ENCODE data around the gene CNTNAP2.

CNTNAP2 gene

DNA sequence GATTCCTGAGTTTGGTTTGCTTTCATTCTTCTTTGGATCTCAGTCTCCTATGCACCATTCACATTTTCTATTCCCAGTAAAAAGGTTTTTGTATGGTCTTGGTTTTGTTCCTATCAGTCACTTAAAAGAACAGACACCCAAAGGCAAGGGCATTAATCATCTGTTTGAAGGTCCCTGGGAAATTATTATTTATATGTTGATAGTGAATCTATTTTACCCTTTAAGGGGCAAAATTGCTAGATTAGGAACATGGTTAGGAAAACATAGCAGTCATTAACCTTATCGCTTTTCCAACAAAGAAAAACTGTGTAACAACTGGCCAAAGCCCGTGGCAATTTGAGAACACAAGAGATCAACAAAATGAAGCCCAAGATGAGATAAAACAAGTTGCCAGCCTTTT lies 1327.3 kb downstream of the CNTNAP2 start:
- WGBS (ENCODE audit: insufficient coverage), result 100% methylated on average over 1 of the region's 2 CpGs
- H3K36me3 ChIP-seq (ENCODE audit: control insufficient read depth in 4 of 4, insufficient read depth in 4 of 4, low read length in 3 of 4), result no peaks in the 10 kb centered on the region
- ChIA-PET POLR2A (no interaction called here), CTCF (no interaction called here)
- H3K27me3 ChIP-seq (replicated peaks in 2 of 5; ENCODE audit: control insufficient read depth in 4 of 5, insufficient read depth in 5 of 5, low read length in 4 of 5), result no peaks in the 10 kb centered on the region
- no peaks in the 10 kb centered on the region for H3K4me1 ChIP-seq (ENCODE audit: control extremely low read depth in 1 of 4, control insufficient read depth in 4 of 4, insufficient read depth in 4 of 4, low read length in 3 of 4)
- DNase-seq, result no peak
- H3K27ac ChIP-seq (ENCODE audit: insufficient read depth in 1 of 2, low read depth in 1 of 2, low read length in 2 of 2, poor library complexity in 1 of 2, severe bottlenecking in 2 of 2), result no peak overlapping the region
- H3K9me3 ChIP-seq (ENCODE audit: control extremely low read depth in 1 of 5, control insufficient read depth in 4 of 5, insufficient read depth in 2 of 5, low read depth in 1 of 5, low read length in 4 of 5), result peaks cover 0 to 7% (median 0%) of the 10 kb centered on the region in 5 experiments
- H3K4me3 ChIP-seq (ENCODE audit: control insufficient read depth in 1 of 7, extremely low read depth in 1 of 7, insufficient read depth in 4 of 7, low read depth in 2 of 7, low read length in 6 of 7), result no peak overlapping the region

DNA sequence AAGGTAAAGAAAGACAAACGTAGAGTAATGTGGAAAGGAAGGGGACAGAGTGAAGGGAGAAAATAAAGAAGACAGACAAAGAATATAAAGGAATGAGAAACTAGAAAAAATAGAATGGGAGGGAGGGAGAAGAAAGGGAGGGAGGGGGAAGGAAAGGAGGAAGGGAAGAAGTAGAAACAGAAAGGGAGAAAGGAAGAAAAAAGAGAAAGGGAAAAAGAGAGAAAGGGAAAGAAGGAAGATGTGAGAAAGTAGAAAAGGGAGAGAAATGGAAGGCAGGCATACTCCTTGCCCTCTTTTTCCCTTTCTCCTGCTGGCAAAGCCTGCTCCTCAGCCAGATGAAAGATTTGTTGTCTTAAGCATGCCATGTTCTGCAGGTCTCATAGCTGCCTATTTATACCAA lies 1336.2 kb downstream of the CNTNAP2 start:
- Histone ChIP-seq H3K9me3 (ENCODE audit: control extremely low read depth in 1 of 5, control insufficient read depth in 4 of 5, insufficient read depth in 2 of 5, low read depth in 1 of 5, low read length in 4 of 5) (no peaks in the 10 kb centered on the region), H3K36me3 (ENCODE audit: control insufficient read depth in 4 of 4, insufficient read depth in 4 of 4, low read length in 3 of 4) (no peaks in the 10 kb centered on the region), H3K27me3 (replicated peaks in 2 of 5; ENCODE audit: control insufficient read depth in 4 of 5, insufficient read depth in 5 of 5, low read length in 4 of 5) (no peaks in the 10 kb centered on the region), H3K4me1 (ENCODE audit: control extremely low read depth in 1 of 4, control insufficient read depth in 4 of 4, insufficient read depth in 4 of 4, low read length in 3 of 4) (no peaks in the 10 kb centered on the region), H3K4me3 (ENCODE audit: control insufficient read depth in 1 of 7, extremely low read depth in 1 of 7, insufficient read depth in 4 of 7, low read depth in 2 of 7, low read length in 6 of 7) (no peak overlapping the region), H3K27ac (ENCODE audit: insufficient read depth in 1 of 2, low read depth in 1 of 2, low read length in 2 of 2, poor library complexity in 1 of 2, severe bottlenecking in 2 of 2) (no peak overlapping the region)
- no peak for DNase-seq
- CTCF ChIA-PET, result no interaction called here
- POLR2A ChIA-PET, result no interaction called here
- WGBS (ENCODE audit: insufficient coverage), result 91% methylated on average over 1 of the region's 1 CpG

DNA sequence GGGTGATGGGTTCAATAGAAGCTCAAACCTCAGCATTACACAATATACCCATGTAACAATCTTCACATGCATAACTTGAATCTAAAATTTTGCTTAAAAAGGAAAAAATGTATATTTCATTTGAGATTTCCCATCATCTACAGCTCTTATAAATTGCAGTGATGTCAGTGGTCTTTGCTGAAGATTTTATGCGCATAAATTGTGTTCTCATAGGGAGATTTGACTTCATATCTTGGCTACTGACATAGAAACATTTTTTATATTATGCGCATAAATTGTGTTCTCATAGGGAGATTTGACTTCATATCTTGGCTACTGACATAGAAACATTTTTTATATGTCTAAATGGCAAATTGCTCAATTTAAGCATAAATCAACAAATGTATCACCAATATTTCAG lies 1348.6 kb downstream of the CNTNAP2 start:
- CTCF ChIA-PET, result no interaction called here
- Histone ChIP-seq H3K4me3 (ENCODE audit: control insufficient read depth in 1 of 7, extremely low read depth in 1 of 7, insufficient read depth in 4 of 7, low read depth in 2 of 7, low read length in 6 of 7) (no peak overlapping the region), H3K36me3 (ENCODE audit: control insufficient read depth in 4 of 4, insufficient read depth in 4 of 4, low read length in 3 of 4) (no peaks in the 10 kb centered on the region), H3K4me1 (ENCODE audit: control extremely low read depth in 1 of 4, control insufficient read depth in 4 of 4, insufficient read depth in 4 of 4, low read length in 3 of 4) (no peaks in the 10 kb centered on the region), H3K9me3 (ENCODE audit: control extremely low read depth in 1 of 5, control insufficient read depth in 4 of 5, insufficient read depth in 2 of 5, low read depth in 1 of 5, low read length in 4 of 5) (peaks cover 0 to 2% (median 0%) of the 10 kb centered on the region in 5 experiments), H3K27me3 (replicated peaks in 2 of 5; ENCODE audit: control insufficient read depth in 4 of 5, insufficient read depth in 5 of 5, low read length in 4 of 5) (no peaks in the 10 kb centered on the region), H3K27ac (ENCODE audit: insufficient read depth in 1 of 2, low read depth in 1 of 2, low read length in 2 of 2, poor library complexity in 1 of 2, severe bottlenecking in 2 of 2) (no peak overlapping the region)
- POLR2A ChIA-PET, result no interaction called here
- WGBS (ENCODE audit: insufficient coverage), result no CpG with 5 or more reads among the region's 2 CpGs
- no peak for DNase-seq

DNA sequence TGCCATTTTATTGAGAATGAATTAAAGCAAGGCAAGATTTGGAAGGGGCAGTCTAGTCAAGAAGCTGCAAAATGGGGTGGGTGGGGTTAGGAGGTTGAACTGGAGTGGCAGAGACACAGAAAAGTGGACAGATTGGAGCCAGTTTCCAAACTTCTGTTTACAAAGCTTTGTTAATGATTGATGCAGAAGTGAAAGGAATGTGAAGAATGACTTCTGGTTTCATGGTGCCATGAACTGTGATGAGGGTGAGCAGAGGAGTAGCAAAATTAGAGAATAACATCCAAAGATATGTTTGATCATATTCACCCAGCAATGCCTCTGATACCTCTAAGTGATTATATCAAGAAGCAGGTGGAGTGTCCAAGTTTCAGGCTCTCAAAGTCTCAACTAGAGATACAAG lies 1356.0 kb downstream of the CNTNAP2 start:
- Histone ChIP-seq H3K4me3 (ENCODE audit: control insufficient read depth in 1 of 7, extremely low read depth in 1 of 7, insufficient read depth in 4 of 7, low read depth in 2 of 7, low read length in 6 of 7) (no peak overlapping the region), H3K27me3 (replicated peaks in 2 of 5; ENCODE audit: control insufficient read depth in 4 of 5, insufficient read depth in 5 of 5, low read length in 4 of 5) (no peaks in the 10 kb centered on the region), H3K36me3 (ENCODE audit: control insufficient read depth in 4 of 4, insufficient read depth in 4 of 4, low read length in 3 of 4) (no peaks in the 10 kb centered on the region), H3K27ac (ENCODE audit: insufficient read depth in 1 of 2, low read depth in 1 of 2, low read length in 2 of 2, poor library complexity in 1 of 2, severe bottlenecking in 2 of 2) (no peak overlapping the region), H3K9me3 (ENCODE audit: control extremely low read depth in 1 of 5, control insufficient read depth in 4 of 5, insufficient read depth in 2 of 5, low read depth in 1 of 5, low read length in 4 of 5) (no peaks in the 10 kb centered on the region), H3K4me1 (ENCODE audit: control extremely low read depth in 1 of 4, control insufficient read depth in 4 of 4, insufficient read depth in 4 of 4, low read length in 3 of 4) (no peaks in the 10 kb centered on the region)
- CTCF ChIA-PET, result no interaction called here
- POLR2A ChIA-PET, result no interaction called here
- no peak for DNase-seq

DNA sequence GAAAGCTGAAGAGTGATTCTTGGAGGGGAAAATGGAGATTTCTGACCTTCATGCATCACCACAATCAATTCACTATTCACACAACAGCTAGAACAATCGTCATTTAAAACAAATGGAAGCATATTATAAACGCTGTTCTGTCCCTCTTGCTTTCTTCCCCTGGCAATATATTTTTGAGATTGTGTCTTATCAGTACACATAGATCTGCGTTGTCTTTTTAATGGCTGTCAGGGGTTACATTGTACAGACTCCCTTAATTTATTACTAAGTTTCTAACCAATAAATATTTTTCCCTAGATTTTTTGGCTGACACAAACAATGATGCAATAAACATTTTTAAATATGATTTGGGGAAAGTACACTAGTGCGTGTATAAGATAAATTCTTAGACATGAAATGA lies 1358.3 kb downstream of the CNTNAP2 start:
- ChIA-PET CTCF (no interaction called here), POLR2A (no interaction called here)
- no peak overlapping the region for H3K27ac ChIP-seq (ENCODE audit: insufficient read depth in 1 of 2, low read depth in 1 of 2, low read length in 2 of 2, poor library complexity in 1 of 2, severe bottlenecking in 2 of 2)
- H3K4me3 ChIP-seq (ENCODE audit: control insufficient read depth in 1 of 7, extremely low read depth in 1 of 7, insufficient read depth in 4 of 7, low read depth in 2 of 7, low read length in 6 of 7), result no peak overlapping the region
- no peaks in the 10 kb centered on the region for H3K4me1 ChIP-seq (ENCODE audit: control extremely low read depth in 1 of 4, control insufficient read depth in 4 of 4, insufficient read depth in 4 of 4, low read length in 3 of 4)
- no peak for DNase-seq
- no peaks in the 10 kb centered on the region for H3K36me3 ChIP-seq (ENCODE audit: control insufficient read depth in 4 of 4, insufficient read depth in 4 of 4, low read length in 3 of 4)
- H3K9me3 ChIP-seq (ENCODE audit: control extremely low read depth in 1 of 5, control insufficient read depth in 4 of 5, insufficient read depth in 2 of 5, low read depth in 1 of 5, low read length in 4 of 5), result no peaks in the 10 kb centered on the region
- no peaks in the 10 kb centered on the region for H3K27me3 ChIP-seq (replicated peaks in 2 of 5; ENCODE audit: control insufficient read depth in 4 of 5, insufficient read depth in 5 of 5, low read length in 4 of 5)
- WGBS (ENCODE audit: insufficient coverage), result no CpG with 5 or more reads among the region's 4 CpGs

DNA sequence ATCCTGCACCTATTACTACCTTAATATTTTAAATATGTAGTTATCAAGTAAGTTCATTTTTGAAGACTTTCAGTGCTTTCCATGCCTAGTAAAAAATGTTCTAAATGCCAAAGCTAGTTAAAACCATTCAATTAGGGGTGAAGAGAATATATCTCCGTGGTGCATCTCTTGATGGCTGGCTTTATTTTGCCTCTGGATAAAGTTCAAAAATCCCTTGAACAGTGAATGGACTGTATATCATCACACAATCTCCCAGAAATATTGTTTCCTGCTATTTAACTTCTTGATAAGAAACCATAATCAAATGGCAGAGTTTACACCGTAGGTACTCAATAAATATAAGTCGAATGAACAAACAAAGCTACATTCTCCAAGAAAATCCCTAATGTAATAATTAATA lies 1360.9 kb downstream of the CNTNAP2 start:
- H3K9me3 ChIP-seq (ENCODE audit: control extremely low read depth in 1 of 5, control insufficient read depth in 4 of 5, insufficient read depth in 2 of 5, low read depth in 1 of 5, low read length in 4 of 5), result no peaks in the 10 kb centered on the region
- ChIA-PET POLR2A (no interaction called here), CTCF (no interaction called here)
- no peaks in the 10 kb centered on the region for H3K36me3 ChIP-seq (ENCODE audit: control insufficient read depth in 4 of 4, insufficient read depth in 4 of 4, low read length in 3 of 4)
- no peak overlapping the region for H3K27ac ChIP-seq (ENCODE audit: insufficient read depth in 1 of 2, low read depth in 1 of 2, low read length in 2 of 2, poor library complexity in 1 of 2, severe bottlenecking in 2 of 2)
- no peak overlapping the region for H3K4me3 ChIP-seq (ENCODE audit: control insufficient read depth in 1 of 7, extremely low read depth in 1 of 7, insufficient read depth in 4 of 7, low read depth in 2 of 7, low read length in 6 of 7)
- no peaks in the 10 kb centered on the region for H3K27me3 ChIP-seq (replicated peaks in 2 of 5; ENCODE audit: control insufficient read depth in 4 of 5, insufficient read depth in 5 of 5, low read length in 4 of 5)
- H3K4me1 ChIP-seq (ENCODE audit: control extremely low read depth in 1 of 4, control insufficient read depth in 4 of 4, insufficient read depth in 4 of 4, low read length in 3 of 4), result no peaks in the 10 kb centered on the region
- DNase-seq, result no peak
- 81% methylated on average over 2 of the region's 3 CpGs for WGBS (ENCODE audit: insufficient coverage)

DNA sequence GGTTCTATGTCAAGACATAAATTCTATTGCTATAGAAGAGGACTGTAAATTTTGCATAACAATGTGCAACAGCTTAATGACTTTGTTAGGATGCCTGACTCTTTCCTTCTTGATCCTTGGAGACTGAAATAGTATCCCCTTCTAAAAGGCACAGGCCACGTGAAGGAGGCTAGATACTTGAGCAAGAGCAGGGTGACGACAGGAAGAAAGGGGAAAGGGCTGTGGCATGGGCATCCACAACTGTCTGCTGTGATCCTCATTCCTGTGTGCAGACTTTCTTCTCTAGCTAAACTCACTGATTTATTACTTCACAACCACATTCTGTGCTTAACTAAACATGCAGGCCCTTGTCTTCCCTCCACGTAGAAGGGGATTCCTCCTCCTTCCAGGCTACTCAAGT lies 1362.2 kb downstream of the CNTNAP2 start:
- ChIA-PET POLR2A (no interaction called here), CTCF (no interaction called here)
- H3K36me3 ChIP-seq (ENCODE audit: control insufficient read depth in 4 of 4, insufficient read depth in 4 of 4, low read length in 3 of 4), result no peaks in the 10 kb centered on the region
- H3K4me1 ChIP-seq (ENCODE audit: control extremely low read depth in 1 of 4, control insufficient read depth in 4 of 4, insufficient read depth in 4 of 4, low read length in 3 of 4), result no peaks in the 10 kb centered on the region
- H3K4me3 ChIP-seq (ENCODE audit: control insufficient read depth in 1 of 7, extremely low read depth in 1 of 7, insufficient read depth in 4 of 7, low read depth in 2 of 7, low read length in 6 of 7), result no peak overlapping the region
- no peaks in the 10 kb centered on the region for H3K9me3 ChIP-seq (ENCODE audit: control extremely low read depth in 1 of 5, control insufficient read depth in 4 of 5, insufficient read depth in 2 of 5, low read depth in 1 of 5, low read length in 4 of 5)
- no peaks in the 10 kb centered on the region for H3K27me3 ChIP-seq (replicated peaks in 2 of 5; ENCODE audit: control insufficient read depth in 4 of 5, insufficient read depth in 5 of 5, low read length in 4 of 5)
- DNase-seq, result no peak
- no peak overlapping the region for H3K27ac ChIP-seq (ENCODE audit: insufficient read depth in 1 of 2, low read depth in 1 of 2, low read length in 2 of 2, poor library complexity in 1 of 2, severe bottlenecking in 2 of 2)
- no CpG with 5 or more reads among the region's 3 CpGs for WGBS (ENCODE audit: insufficient coverage)

Measured in common myeloid progenitor, CD34-positive (primary cell).